ENCODE results near the gene PYGM. TPM values are rescaled to one million over a fixed set of nuclear protein-coding genes. Genes with fewer than 3 reads are reported as not detected.

The PYGM gene
- total RNA-seq, 1 donor from 2014 or later: not detected

- H3K4me3 ChIP-seq (ENCODE audit: low read depth, low read length): no peak overlapping the region
Measured at GRCh38 chr11:64723907-64724862, 35.6 kb downstream of the PYGM start.

DNA sequence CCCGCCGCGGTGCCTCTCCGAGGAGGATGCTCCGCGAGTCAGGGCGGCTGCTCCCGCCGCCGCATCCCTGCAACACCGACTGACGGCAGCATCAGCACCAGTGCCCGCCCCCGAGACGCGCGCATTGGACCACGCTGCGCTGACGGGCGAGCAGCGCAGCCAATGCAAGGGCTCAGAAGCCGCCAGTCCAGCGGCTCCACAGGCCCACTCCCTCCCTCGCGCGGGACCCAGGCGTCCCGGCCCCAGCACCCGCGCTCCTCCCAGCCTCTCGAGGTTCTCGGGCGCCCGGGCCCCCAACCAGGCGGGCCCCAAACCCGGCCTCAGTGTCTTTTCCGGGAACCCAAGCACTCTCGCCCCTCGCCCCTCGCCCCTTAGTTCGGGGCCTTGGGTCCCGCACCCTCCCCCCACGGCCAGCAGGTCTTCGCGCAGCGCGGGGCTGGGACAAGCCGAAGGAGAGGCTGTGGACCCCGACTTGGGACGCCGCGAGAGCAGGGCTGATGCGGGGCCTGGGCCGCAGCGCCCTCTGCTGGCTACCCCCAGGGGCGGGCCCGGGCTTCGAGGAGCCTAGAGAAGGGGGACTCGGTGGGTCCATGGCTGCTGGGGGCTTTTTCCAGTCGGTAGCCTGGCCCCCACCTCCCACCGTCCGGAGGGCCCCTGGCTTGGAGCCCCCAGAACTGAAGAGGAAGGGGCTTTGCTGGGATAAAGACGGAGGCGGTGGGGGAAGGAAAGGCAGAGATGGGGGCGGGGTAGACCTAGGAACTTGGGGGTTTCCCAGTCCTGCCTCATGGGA lies 36.5 kb downstream of the PYGM start, which contains the start of gene NRXN2:
Gene NRXN2, minus strand, starts transcription at position 81 of the 790 bp plus-strand sequence. CDS start 9,498 bp downstream, outside the sequence.
- TF ChIP-seq, protein P1, sequence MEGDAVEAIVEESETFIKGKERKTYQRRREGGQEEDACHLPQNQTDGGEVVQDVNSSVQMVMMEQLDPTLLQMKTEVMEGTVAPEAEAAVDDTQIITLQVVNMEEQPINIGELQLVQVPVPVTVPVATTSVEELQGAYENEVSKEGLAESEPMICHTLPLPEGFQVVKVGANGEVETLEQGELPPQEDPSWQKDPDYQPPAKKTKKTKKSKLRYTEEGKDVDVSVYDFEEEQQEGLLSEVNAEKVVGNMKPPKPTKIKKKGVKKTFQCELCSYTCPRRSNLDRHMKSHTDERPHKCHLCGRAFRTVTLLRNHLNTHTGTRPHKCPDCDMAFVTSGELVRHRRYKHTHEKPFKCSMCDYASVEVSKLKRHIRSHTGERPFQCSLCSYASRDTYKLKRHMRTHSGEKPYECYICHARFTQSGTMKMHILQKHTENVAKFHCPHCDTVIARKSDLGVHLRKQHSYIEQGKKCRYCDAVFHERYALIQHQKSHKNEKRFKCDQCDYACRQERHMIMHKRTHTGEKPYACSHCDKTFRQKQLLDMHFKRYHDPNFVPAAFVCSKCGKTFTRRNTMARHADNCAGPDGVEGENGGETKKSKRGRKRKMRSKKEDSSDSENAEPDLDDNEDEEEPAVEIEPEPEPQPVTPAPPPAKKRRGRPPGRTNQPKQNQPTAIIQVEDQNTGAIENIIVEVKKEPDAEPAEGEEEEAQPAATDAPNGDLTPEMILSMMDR (conservative IDR thresholded peaks at IDR 0.05; ENCODE audit: low read depth, low read length): peak; percentile 92
- H3K4me3 ChIP-seq (ENCODE audit: low read depth, low read length): peak within 1 kb of the TSS; percentile 70
- DNase-seq (ENCODE audit: low read depth): no peak

More at GRCh38 chr11:64723907-64724862, 35.6 kb downstream of the PYGM start:
- no peak for DNase-seq (ENCODE audit: low read depth)
- TF ChIP-seq, protein P1 (conservative IDR thresholded peaks at IDR 0.05; ENCODE audit: low read depth, low read length): no peak

DNA sequence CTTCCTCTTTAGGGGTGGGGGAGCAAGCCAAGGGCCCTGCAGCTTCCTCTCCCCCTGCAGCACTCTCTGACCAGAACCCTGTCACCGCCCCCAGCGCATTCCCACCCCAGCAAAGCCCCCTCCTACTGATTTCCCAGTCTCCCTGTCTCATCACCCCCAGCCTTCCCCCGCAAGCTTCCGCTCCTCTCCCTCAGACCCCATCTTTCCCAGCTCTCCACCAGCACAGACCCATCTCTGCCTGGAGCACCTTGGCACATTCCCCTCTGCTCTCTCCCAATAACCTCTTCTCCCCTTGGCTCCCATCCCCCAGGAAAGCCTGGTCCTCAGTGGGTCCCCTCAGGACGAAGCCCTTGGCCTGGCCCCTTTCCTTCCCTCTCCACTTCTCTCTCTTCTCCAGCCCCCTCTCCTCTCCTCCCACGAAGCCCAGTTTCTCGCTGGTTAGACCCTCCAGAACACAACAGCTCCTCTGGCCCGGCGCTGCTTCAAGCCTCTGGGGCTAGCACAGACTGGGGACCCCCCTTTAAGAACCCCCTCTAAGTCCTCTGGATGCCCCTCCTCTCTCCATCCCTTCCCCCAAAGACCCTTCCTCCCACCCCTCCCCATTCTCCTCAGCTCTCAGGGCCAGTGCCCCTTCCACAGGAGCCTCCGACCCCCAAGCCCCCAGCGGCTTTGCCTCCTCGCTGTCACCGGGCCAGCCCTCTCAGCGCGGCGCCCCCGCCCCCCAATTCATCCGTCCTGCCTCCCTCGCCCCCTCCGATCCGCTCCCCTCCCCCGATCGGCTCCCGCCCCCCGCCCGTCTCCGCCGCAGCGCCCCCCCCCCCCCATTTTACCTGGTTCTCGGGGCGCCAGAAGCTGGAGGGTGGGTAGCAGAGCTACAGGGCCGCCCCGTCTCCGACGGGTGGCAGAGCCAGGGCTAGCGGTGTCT lies 37.4 kb downstream of the PYGM start:
- TF ChIP-seq, protein P1 (conservative IDR thresholded peaks at IDR 0.05; ENCODE audit: low read depth, low read length): no peak
- no peak for DNase-seq (ENCODE audit: low read depth)
- H3K4me3 ChIP-seq (ENCODE audit: low read depth, low read length): no peak overlapping the region

DNA sequence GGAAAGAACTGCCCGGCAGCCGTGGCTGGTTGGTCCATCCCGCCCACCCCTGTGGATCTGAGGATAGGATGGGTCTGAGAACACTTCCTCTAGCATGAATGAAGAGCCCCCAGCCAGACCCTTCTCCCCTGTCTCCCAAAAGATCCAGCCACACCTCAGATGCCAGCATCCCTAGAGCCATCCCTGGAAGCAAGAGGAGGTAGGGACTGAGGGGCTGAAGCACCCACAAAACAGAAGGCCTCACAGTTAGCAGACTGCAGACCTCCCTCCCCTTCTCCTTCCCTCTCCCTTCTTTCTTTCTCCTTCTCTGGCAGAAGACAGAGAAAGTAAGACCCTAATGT lies 38.4 kb downstream of the PYGM start:
- DNase-seq (ENCODE audit: low read depth): no peak
- TF ChIP-seq, protein P1 (conservative IDR thresholded peaks at IDR 0.05; ENCODE audit: low read depth, low read length): no peak
- no peak overlapping the region for H3K4me3 ChIP-seq (ENCODE audit: low read depth, low read length)

DNA sequence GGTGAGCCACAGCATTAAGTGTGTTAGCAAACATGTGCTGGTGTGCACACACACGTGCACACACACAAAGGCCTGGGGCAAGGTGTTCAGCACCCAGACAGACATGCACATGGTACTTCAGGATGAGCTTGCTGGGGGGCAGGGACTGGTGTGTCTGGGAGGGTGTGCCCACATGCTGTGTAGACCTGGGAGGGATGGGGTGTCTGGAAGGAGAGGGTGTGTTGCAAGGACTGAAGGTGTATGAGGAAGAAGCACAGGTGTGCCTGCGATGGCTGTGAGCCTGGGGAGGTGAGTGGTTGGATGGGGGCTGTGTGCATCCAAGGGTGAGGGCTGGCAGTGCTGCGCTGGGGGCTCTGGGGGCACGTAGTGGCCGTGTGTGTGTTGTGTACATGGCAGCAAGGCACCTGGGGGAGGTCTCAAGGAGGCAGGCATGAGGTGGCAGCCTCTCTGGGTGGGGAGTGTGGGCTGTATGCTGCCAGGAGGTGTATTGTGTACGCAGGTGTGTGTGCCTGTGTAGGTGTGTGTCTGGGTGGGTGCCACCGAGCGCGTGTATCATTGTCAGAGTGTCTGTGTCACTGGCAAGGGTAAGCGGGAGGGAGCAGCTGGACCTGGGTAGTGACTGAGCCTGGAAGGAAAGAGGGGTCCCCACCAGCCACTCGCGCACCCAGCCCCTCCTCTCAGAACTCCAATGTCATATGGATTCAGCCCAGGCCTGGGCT lies 39.0 kb downstream of the PYGM start:
- no peak overlapping the region for H3K4me3 ChIP-seq (ENCODE audit: low read depth, low read length)
- no peak for DNase-seq (ENCODE audit: low read depth)
- TF ChIP-seq, protein P1 (conservative IDR thresholded peaks at IDR 0.05; ENCODE audit: low read depth, low read length): no peak

DNA sequence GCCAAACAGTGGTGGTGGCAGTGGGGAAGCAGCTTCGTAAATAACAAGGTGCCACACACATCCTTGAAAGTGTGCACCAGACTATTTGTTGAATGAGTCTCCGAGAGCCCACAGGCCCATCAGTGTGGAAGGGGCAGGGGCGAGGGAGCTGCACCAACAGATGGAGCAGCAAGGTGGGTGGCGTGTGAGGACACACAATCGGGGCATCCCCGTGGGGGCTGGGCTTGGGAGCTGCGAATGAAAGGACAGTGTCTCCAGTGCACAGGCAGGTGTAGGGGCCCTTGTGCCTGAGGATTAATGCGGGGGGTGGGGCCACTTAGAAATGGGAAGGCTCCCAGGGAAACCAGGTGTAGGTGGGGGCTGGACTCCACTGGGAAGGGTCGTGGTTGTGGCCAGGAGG lies 39.6 kb downstream of the PYGM start:
- no peak overlapping the region for H3K4me3 ChIP-seq (ENCODE audit: low read depth, low read length)
- no peak for DNase-seq (ENCODE audit: low read depth)
- TF ChIP-seq, protein P1 (conservative IDR thresholded peaks at IDR 0.05; ENCODE audit: low read depth, low read length): no peak
